GM23248 (cell line): ENCODE measurements around the gene TMEM182. TPM values are rescaled to one million over a fixed set of nuclear protein-coding genes. Genes with fewer than 3 reads are reported as not detected.

ENCODE experiments used
- DNase-seq: peaks from one replicate; pipeline ENCODE4 v3.0.0-alpha.2; 2015
- H2AFZ ChIP-seq: fragments of 200-600 bp; sonication (generic); 2 replicates; pipeline ENCODE4 v1.6.1; 2016; ENCODE audit warnings: antibody characterized with exemption
- H3F3A ChIP-seq: fragments of 200-600 bp; sonication (generic); 2 replicates; pipeline ENCODE4 v1.6.1; 2016; ENCODE audit warnings: mild to moderate bottlenecking, antibody characterized with exemption, mixed run types; ENCODE audit not compliant: insufficient read depth
- H3K27ac ChIP-seq: fragments of 200-600 bp; sonication (generic); 2 replicates; pipeline ENCODE4 v1.5.1; 2016; ENCODE audit warnings: mild to moderate bottlenecking
- H3K27me3 ChIP-seq: fragments of 200-600 bp; sonication (generic); replicated peaks from 2 replicates; pipeline ENCODE4 v1.6.1; 2016; ENCODE audit warnings: mild to moderate bottlenecking; ENCODE audit not compliant: insufficient read depth
- H3K36me3 ChIP-seq: fragments of 200-600 bp; sonication (generic); 2 replicates; pipeline ENCODE4 v1.6.1; 2016; ENCODE audit warnings: low read depth, mild to moderate bottlenecking
- H3K4me1 ChIP-seq: fragments of 200-600 bp; sonication (generic); 2 replicates; pipeline ENCODE4 v1.6.1; 2016; ENCODE audit warnings: mild to moderate bottlenecking; ENCODE audit not compliant: insufficient read depth
- H3K4me2 ChIP-seq: fragments of 200-600 bp; sonication (generic); one replicate; pipeline ENCODE4 v1.6.1; 2016; ENCODE audit warnings: mild to moderate bottlenecking; ENCODE audit not compliant: unreplicated experiment
- H3K4me3 ChIP-seq: fragments of 200-600 bp; sonication (generic); 2 replicates; pipeline ENCODE4 v1.5.1; 2016; ENCODE audit warnings: mild to moderate bottlenecking
- H3K79me2 ChIP-seq: fragments of 200-600 bp; sonication (generic); 2 replicates; pipeline ENCODE4 v1.6.1; 2016; ENCODE audit warnings: mild to moderate bottlenecking; ENCODE audit not compliant: insufficient read depth
- H3K9ac ChIP-seq: fragments of 200-600 bp; sonication (generic); 2 replicates; pipeline ENCODE4 v1.6.1; 2016; ENCODE audit warnings: mild to moderate bottlenecking
- H3K9me2 ChIP-seq: fragments of 200-600 bp; sonication (generic); 2 replicates; pipeline ENCODE4 v1.6.1; 2016; ENCODE audit warnings: mixed run types, mild to moderate bottlenecking, moderate library complexity; ENCODE audit not compliant: insufficient read depth
- H3K9me3 ChIP-seq: fragments of 200-600 bp; sonication (generic); one replicate; pipeline ENCODE4 v1.6.1; 2017; ENCODE audit warnings: low read depth
- H4K20me1 ChIP-seq: fragments of 200-600 bp; sonication (generic); 2 replicates; pipeline ENCODE4 v1.6.0; 2016; ENCODE audit not compliant: insufficient read depth
- EZH2 ChIP-seq: fragments of 200-600 bp; sonication (generic); IDR thresholded peaks from 2 replicates; pipeline ENCODE4 v1.6.1; 2018; ENCODE audit warnings: antibody characterized with exemption, mild to moderate bottlenecking; ENCODE audit not compliant: insufficient read depth, poor library complexity, severe bottlenecking
- EZH2phosphoT487 ChIP-seq: fragments of 200-600 bp; sonication (generic); IDR thresholded peaks from 2 replicates; pipeline ENCODE4 v1.6.1; 2018; ENCODE audit warnings: antibody characterized with exemption, moderate library complexity, mild to moderate bottlenecking, low read depth; ENCODE audit not compliant: insufficient read depth
- WGBS, 2 experiments: methylation state at CpG; one replicate each; pipeline ENCODE4 v1.1.6; 2015 to 2017; ENCODE audit warnings: low lambda C conversion rate in 2 of 2, low coverage in 1 of 2; ENCODE audit errors: missing lambda C conversion rate in 2 of 2; 5-methylcytosine and 5-hydroxymethylcytosine counted together
- in situ Hi-C: fragments of 300-500 bp; cut with MboI; formaldehyde crosslinking; loops from 2 replicates; pipeline ENCODE4 v1.15.0; 2020
- polyA plus RNA-seq: library from polyadenylated mRNA; unstranded; fragments of >200 nt; fragmentation: Nextera tagmentation; extraction: Ambion mirVana; gene quantifications from 2 replicates; pipeline ENCODE4 v1.2.1, GENCODE V29; 2016
- total RNA-seq: library from RNA; depleted of rRNA; stranded (reverse); fragments of >200 nt; shearing (Covaris generic); gene quantifications from 2 replicates; pipeline ENCODE4 v1.2.3, GENCODE V29; 2014

TMEM182 gene
- total and polyA plus RNA-seq, 2 experiments from 2014 or later, result 2.3 to 3.6 TPM

DNA sequence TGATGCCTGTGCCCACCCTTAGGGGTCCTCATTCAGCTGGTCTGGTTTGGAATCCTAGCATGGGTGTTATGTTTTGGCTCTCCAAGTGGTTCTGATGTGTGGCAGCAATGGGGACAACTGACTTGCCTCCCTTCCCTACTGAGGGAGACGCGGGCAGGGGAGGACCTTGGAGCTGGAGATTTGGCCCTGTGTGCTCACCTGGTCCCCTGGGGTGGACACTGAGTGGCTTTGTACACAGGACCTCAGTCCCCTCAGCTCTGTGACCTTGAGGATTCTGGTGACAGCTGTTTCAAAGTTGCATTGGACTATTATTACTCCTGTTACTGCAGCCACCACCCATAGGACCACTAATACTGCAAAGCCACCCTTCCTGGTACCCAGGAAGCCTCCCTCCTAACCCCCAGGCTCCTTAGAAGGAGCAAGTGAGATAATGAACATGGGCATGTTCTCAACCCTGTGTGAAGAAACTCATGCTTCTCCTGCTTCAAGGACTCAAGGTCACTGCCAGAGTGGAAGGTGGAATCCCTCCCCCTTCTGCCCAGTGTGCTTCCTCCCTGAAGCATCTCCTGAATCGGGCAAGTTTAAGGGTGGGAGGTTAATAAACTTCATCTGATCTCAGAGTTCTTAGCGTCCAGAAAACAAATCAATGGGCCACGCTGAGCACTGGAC is 26.5 kb downstream of the TMEM182 start:
- 51 to 55% methylated on average over 5 of the region's 5 CpGs for WGBS, 2 experiments

DNA sequence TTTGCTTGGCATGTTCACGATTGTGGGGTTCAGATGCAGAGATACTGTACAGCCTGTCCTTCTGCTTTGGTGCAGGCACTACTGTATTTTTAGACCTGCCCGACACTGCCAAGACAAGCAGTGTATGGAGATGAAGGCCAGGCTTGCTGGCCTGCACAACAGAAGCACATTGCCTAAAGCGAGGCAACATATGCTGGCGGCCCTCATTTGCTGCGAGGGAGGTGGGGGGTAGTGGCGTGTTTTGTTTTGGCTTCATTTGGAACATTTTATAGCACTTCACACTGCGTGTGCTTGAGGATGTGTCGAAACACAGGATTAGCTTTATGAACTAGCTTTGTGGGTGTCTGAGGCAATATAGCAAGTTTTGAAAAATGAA is 27.0 kb downstream of the TMEM182 start:
- 42 to 49% methylated on average over 8 of the region's 8 CpGs for WGBS, 2 experiments
- no peaks in the 10 kb centered on the region for H3K79me2 ChIP-seq
- no peak overlapping the region for H3K9ac ChIP-seq
- H3K27ac ChIP-seq, result no peak overlapping the region
- H3K9me3 ChIP-seq, result no peaks in the 10 kb centered on the region
- H3F3A ChIP-seq, result no peaks in the 10 kb centered on the region
- no peaks in the 10 kb centered on the region for H4K20me1 ChIP-seq
- TF ChIP-seq EZH2phosphoT487, result no peak
- no peak for TF ChIP-seq EZH2
- in situ Hi-C loops, result no loop called here
- H3K4me1 ChIP-seq, result no peaks in the 10 kb centered on the region
- DNase-seq, result no peak
- H3K4me3 ChIP-seq, result no peak overlapping the region
- H3K27me3 ChIP-seq, result no peaks in the 10 kb centered on the region
- H2AFZ ChIP-seq, result no peak overlapping the region
- H3K4me2 ChIP-seq, result no peak overlapping the region
- no peaks in the 10 kb centered on the region for H3K36me3 ChIP-seq
- no peaks in the 10 kb centered on the region for H3K9me2 ChIP-seq

More for the DNA sequence above, 26.5 kb downstream of the TMEM182 start:
- TF ChIP-seq EZH2 (no peak), EZH2phosphoT487 (no peak)
- no peak for DNase-seq
- no peaks in the 10 kb centered on the region for H3F3A ChIP-seq
- no peaks in the 10 kb centered on the region for H3K27me3 ChIP-seq
- H3K9me3 ChIP-seq, result no peaks in the 10 kb centered on the region
- no peak overlapping the region for H3K27ac ChIP-seq
- H2AFZ ChIP-seq, result no peak overlapping the region
- H4K20me1 ChIP-seq, result no peaks in the 10 kb centered on the region
- in situ Hi-C loops, result no loop called here
- H3K79me2 ChIP-seq, result no peaks in the 10 kb centered on the region
- no peaks in the 10 kb centered on the region for H3K4me1 ChIP-seq
- H3K4me3 ChIP-seq, result no peak overlapping the region
- H3K36me3 ChIP-seq, result no peaks in the 10 kb centered on the region
- H3K4me2 ChIP-seq, result no peak overlapping the region
- H3K9ac ChIP-seq, result no peak overlapping the region
- H3K9me2 ChIP-seq, result no peaks in the 10 kb centered on the region

DNA sequence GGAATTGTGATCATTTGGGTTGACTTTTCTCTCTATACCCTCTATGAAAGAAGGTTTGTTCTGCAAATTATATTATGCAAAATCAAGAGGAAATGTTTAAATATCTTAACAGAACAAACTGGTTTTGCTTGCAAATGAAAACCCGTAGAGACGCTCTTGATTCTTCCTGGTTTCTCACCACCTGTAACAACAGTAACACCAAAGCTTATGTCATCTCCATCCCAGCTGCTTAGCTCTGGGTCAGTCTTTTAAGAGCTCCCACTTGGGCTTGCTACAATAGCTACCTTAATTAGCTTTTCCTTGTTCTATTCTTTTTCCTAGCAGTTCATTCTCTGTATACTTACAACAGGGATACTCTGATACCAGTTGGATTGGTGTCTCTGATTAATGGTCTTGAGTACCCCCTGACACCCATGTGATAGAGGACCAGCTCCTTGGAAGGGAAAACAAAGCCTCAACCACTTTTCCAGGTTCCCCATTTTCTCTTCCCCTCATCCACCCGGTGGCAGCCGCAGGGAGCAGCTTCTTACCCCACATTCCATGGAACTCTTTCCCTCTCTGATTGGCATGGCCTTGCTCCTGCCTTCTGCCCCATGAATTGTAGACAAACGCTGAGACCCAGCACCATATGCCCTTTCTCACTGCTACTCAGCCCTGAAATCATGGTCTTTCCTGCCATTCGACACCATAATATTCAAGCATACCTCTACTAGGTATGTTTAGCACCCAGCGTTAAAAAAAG is 27.7 kb downstream of the TMEM182 start:
- Histone ChIP-seq H3K4me2 (no peak overlapping the region), H3K36me3 (no peaks in the 10 kb centered on the region), H3K4me1 (no peaks in the 10 kb centered on the region), H3K27ac (no peak overlapping the region), H3K27me3 (no peaks in the 10 kb centered on the region), H4K20me1 (no peaks in the 10 kb centered on the region), H2AFZ (no peak overlapping the region), H3K4me3 (no peak overlapping the region), H3F3A (no peaks in the 10 kb centered on the region), H3K9ac (no peak overlapping the region), H3K9me2 (no peaks in the 10 kb centered on the region), H3K79me2 (no peaks in the 10 kb centered on the region), H3K9me3 (no peaks in the 10 kb centered on the region)
- no peak for TF ChIP-seq EZH2
- TF ChIP-seq EZH2phosphoT487, result no peak
- no peak for DNase-seq
- WGBS, 2 experiments, result 77 to 79% methylated on average over 7 of the region's 7 CpGs
- in situ Hi-C loops, result no loop called here

DNA sequence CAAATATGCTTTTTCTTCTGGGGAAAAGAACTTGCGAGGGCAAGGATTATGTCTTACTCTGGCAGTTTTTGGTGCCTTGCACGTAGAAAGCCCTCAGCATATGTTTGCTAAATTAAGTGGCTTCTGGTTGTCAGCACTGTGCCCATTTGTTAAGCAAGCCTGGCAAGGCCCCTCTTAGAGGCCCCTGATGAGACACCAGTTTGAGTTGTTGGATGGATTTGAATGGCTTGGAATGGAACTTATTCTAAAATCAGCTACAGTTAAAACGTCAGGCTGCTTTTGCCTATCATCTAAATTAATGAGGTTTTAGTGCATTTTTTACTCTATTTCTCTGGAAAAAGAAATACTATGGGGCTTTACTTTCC is 28.2 kb downstream of the TMEM182 start:
- no peak for DNase-seq
- H3K79me2 ChIP-seq, result no peaks in the 10 kb centered on the region
- WGBS, 2 experiments, result 45 to 46% methylated on average over 3 of the region's 3 CpGs
- no peak overlapping the region for H3K27ac ChIP-seq
- in situ Hi-C loops, result no loop called here
- H2AFZ ChIP-seq, result no peak overlapping the region
- H3K9me2 ChIP-seq, result no peaks in the 10 kb centered on the region
- no peak overlapping the region for H3K4me2 ChIP-seq
- no peaks in the 10 kb centered on the region for H3K9me3 ChIP-seq
- no peaks in the 10 kb centered on the region for H3K4me1 ChIP-seq
- H3K27me3 ChIP-seq, result no peaks in the 10 kb centered on the region
- H3K36me3 ChIP-seq, result no peaks in the 10 kb centered on the region
- no peak for TF ChIP-seq EZH2
- TF ChIP-seq EZH2phosphoT487, result no peak
- H3K4me3 ChIP-seq, result no peak overlapping the region
- H3F3A ChIP-seq, result no peaks in the 10 kb centered on the region
- no peak overlapping the region for H3K9ac ChIP-seq
- no peaks in the 10 kb centered on the region for H4K20me1 ChIP-seq
